H1 (cell line): Measurements from ENCODE around the gene CELSR1. TPM values are rescaled to one million over a fixed set of nuclear protein-coding genes. Genes with fewer than 3 reads are reported as not detected.

Source experiments
- CBX8 ChIP-seq: fragments of 300-800, 300-1000 bp; sonication (generic); IDR thresholded peaks from 2 replicates; pipeline ENCODE4 v1.7.1; 2016; ENCODE audit warnings: low read depth, low read length, borderline replicate concordance
- CHD1 ChIP-seq: IDR thresholded peaks from 2 replicates; pipeline ENCODE4 v1.6.1; 2012; ENCODE audit warnings: low read depth, low read length, improper control_type of control experiment
- JUND ChIP-seq: IDR thresholded peaks from 2 replicates; pipeline ENCODE4 v1.6.1; 2011; ENCODE audit warnings: mild to moderate bottlenecking, improper control_type of control experiment, low read length
- NANOG ChIP-seq: IDR thresholded peaks from 2 replicates; pipeline ENCODE4 v1.6.1; 2011; ENCODE audit warnings: low read length, low read depth, mild to moderate bottlenecking, inconsistent platforms; ENCODE audit not compliant: insufficient read depth, poor library complexity, severe bottlenecking
- SIRT6 ChIP-seq: IDR thresholded peaks from one replicate; pipeline ENCODE4 v1.7.1; 2012; ENCODE audit warnings: low read length, inconsistent platforms
- TBP ChIP-seq: IDR thresholded peaks from 2 replicates; pipeline ENCODE4 v1.6.1; 2011; ENCODE audit warnings: low read depth, low read length, improper control_type of control experiment
- YY1 ChIP-seq: IDR thresholded peaks from 2 replicates; pipeline ENCODE4 v1.6.1; 2011; ENCODE audit warnings: low read depth, mild to moderate bottlenecking, low read length
- ZNF274 ChIP-seq: IDR thresholded peaks from 2 replicates; pipeline ENCODE4 v1.7.0; 2012; ENCODE audit warnings: low read length, borderline replicate concordance; ENCODE audit errors: extremely low read depth
- polyA plus RNA-seq, 7 experiments: library from polyadenylated mRNA; depleted of rRNA in 3 of 7; stranded (reverse) in 5 of 7; unstranded in 2 of 7; fragments of >200 nt in 5 of 7; fragments of 200-250 nt in 2 of 7; gene quantifications; 1 replicate in 5 of 7; 2 replicates in 1 of 7; 4 replicates in 1 of 7; pipeline versions ENCODE4 v1.2.1 to v1.2.3, GENCODE V29; 2011 to 2013; ENCODE audit warnings: missing spikeins in 2 of 7, mixed read lengths in 2 of 7
- total RNA-seq: library from RNA; stranded (reverse); fragmentation: NEBNext Ultra II Directional; extraction: Animal tissue kit (Norgen Biotek cat#: 25700); gene quantifications from 2 replicates; pipeline ENCODE4 v1.2.1, GENCODE V29; 2021
- TF ChIP-seq, protein P1 (sequence below), 3 experiments: IDR thresholded peaks; 1 replicate in 2 of 3; 2 replicates in 1 of 3; pipeline versions ENCODE4 v1.5.1 to v1.6.1; 2011; ENCODE audit warnings: low read length in 3 of 3, mild to moderate bottlenecking in 3 of 3, inconsistent platforms in 2 of 3, low read depth in 1 of 3, moderate library complexity in 1 of 3; ENCODE audit not compliant: insufficient read depth in 1 of 3; ENCODE audit errors: control extremely low read depth in 1 of 3

Gene CELSR1
- total and polyA plus RNA-seq, 2 of the 8 experiments (the other 6 are each of a cell fraction or from before 2014, with no cell fraction given): 9.0 to 12.4 TPM

- TF ChIP-seq, protein P1, sequence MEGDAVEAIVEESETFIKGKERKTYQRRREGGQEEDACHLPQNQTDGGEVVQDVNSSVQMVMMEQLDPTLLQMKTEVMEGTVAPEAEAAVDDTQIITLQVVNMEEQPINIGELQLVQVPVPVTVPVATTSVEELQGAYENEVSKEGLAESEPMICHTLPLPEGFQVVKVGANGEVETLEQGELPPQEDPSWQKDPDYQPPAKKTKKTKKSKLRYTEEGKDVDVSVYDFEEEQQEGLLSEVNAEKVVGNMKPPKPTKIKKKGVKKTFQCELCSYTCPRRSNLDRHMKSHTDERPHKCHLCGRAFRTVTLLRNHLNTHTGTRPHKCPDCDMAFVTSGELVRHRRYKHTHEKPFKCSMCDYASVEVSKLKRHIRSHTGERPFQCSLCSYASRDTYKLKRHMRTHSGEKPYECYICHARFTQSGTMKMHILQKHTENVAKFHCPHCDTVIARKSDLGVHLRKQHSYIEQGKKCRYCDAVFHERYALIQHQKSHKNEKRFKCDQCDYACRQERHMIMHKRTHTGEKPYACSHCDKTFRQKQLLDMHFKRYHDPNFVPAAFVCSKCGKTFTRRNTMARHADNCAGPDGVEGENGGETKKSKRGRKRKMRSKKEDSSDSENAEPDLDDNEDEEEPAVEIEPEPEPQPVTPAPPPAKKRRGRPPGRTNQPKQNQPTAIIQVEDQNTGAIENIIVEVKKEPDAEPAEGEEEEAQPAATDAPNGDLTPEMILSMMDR (IDR thresholded peaks at IDR 0.05; ENCODE audit: control extremely low read depth in 1 of 3, insufficient read depth in 1 of 3, low read depth in 1 of 3, low read length in 3 of 3): no peak
- TF ChIP-seq NANOG: no peak
- no peak for TF ChIP-seq ZNF274
- TF ChIP-seq CBX8: no peak
- TF ChIP-seq CHD1: no peak
- no peak for TF ChIP-seq TBP
- TF ChIP-seq SIRT6: no peak
- no peak for TF ChIP-seq JUND
- no peak for TF ChIP-seq YY1
These were observed 147.2 kb downstream of the CELSR1 start (continued) for GRCh38 chr22:46390105-46390651.
